ENCODE measurements around the gene MUC20. TPM values are rescaled to one million over a fixed set of nuclear protein-coding genes. Genes with fewer than 3 reads are reported as not detected.
"Not testable (repeated sequence)": the region's sequence is repeated elsewhere in the genome, so short reads cannot be mapped to it uniquely, and the experiment has no call there.

MUC20 gene
- total RNA-seq, 1 experiment from 2014 or later = not detected

- no peak overlapping the region for H3T11ph ChIP-seq (ENCODE audit: low read length)
- Mint-ChIP-seq H3K4me3 (no peak overlapping the region), H3K27ac (no peak overlapping the region), H3K4me1 (peaks cover 0 to 2% of the 10 kb centered on the region in 2 experiments; a peak in 1 of 4 replicates), H3K27me3 (ENCODE audit: low read depth) (peaks cover 28% of the 10 kb centered on the region), H3K36me3 (ENCODE audit: insufficient read depth in 1 of 3, low read depth in 3 of 3) (no peaks in the 10 kb centered on the region), H3K9me3 (no peaks in the 10 kb centered on the region)
- H3K79me1 ChIP-seq (ENCODE audit: insufficient read depth, low read depth, low read length, poor library complexity, severe bottlenecking) = no peaks in the 10 kb centered on the region
- no peak overlapping the region for H2BK5ac ChIP-seq (ENCODE audit: insufficient read length, low read length)
- H2BK15ac ChIP-seq (ENCODE audit: low read depth, low read length) = no peak overlapping the region
- no peak overlapping the region for H3K4ac ChIP-seq (ENCODE audit: low read depth, low read length)
- no peak overlapping the region for H2BK20ac ChIP-seq (ENCODE audit: low read depth, low read length, poor library complexity, severe bottlenecking)
- no peak overlapping the region for H3K27ac ChIP-seq (ENCODE audit: insufficient read length, low read depth, low read length)
- no CpG with 5 or more reads among the region's 12 CpGs for WGBS (ENCODE audit: extremely low coverage, insufficient read length, low lambda C conversion rate)
- H3K9me3 ChIP-seq (ENCODE audit: control insufficient read depth, low read depth, low read length) = no peaks in the 10 kb centered on the region
- H3K23me2 ChIP-seq (ENCODE audit: insufficient read length, low read depth, low read length, poor library complexity, severe bottlenecking) = no peaks in the 10 kb centered on the region
- no peak overlapping the region for H2AK5ac ChIP-seq (ENCODE audit: insufficient read length, low read length)
- H4K8ac ChIP-seq (replicated peaks; ENCODE audit: insufficient read length, low read depth, low read length) = no peak overlapping the region
- H3K18ac ChIP-seq (ENCODE audit: insufficient read length, low read depth, low read length) = no peak overlapping the region
- H3K56ac ChIP-seq (ENCODE audit: insufficient read length, low read depth, low read length) = no peak overlapping the region
- H3K79me2 ChIP-seq (ENCODE audit: insufficient read depth, low read length) = no peaks in the 10 kb centered on the region
- no peaks in the 10 kb centered on the region for H3K4me1 ChIP-seq (ENCODE audit: insufficient read depth, low read length)
- H4K20me1 ChIP-seq (ENCODE audit: control insufficient read depth, insufficient read depth, insufficient read length) = no peaks in the 10 kb centered on the region
- H3K23ac ChIP-seq (ENCODE audit: insufficient read length, low read depth, low read length) = no peak overlapping the region
- no peak overlapping the region for H4K91ac ChIP-seq (ENCODE audit: insufficient read length, low read depth, low read length)
- no peaks in the 10 kb centered on the region for H3K27me3 ChIP-seq (ENCODE audit: insufficient read depth, low read length)
- no peak overlapping the region for H3K14ac ChIP-seq (ENCODE audit: insufficient read depth, low read length)
- no peak for DNase-seq
- H2AFZ ChIP-seq (ENCODE audit: low read length) = no peak overlapping the region
- H4K5ac ChIP-seq (ENCODE audit: insufficient read length, low read depth, low read length) = no peak overlapping the region
- H3K9ac ChIP-seq (ENCODE audit: extremely low read depth, insufficient read length, low read length) = no peak overlapping the region
- no peak for TF ChIP-seq CTCF (conservative IDR thresholded peaks at IDR 0.05)
- no peak overlapping the region for H2BK120ac ChIP-seq (ENCODE audit: low read depth, low read length, poor library complexity, severe bottlenecking)
- H3K4me2 ChIP-seq (ENCODE audit: insufficient read depth, insufficient read length, low read length) = no peak overlapping the region
- no peak overlapping the region for H2BK12ac ChIP-seq (ENCODE audit: insufficient read length, low read depth, low read length)
These were observed 16.2 kb downstream of the MUC20 start for GRCh38 chr3:195736866-195737490.

GRCh38 chr3:195737782-195738181 lies 17.0 kb downstream of the MUC20 start:
- not testable (repeated sequence) for H3K18ac ChIP-seq (ENCODE audit: insufficient read length, low read depth, low read length); H2BK5ac ChIP-seq (ENCODE audit: insufficient read length, low read length); H3K23ac ChIP-seq (ENCODE audit: insufficient read length, low read depth, low read length); H3K4me1 Mint-ChIP-seq; H2BK120ac ChIP-seq (ENCODE audit: low read depth, low read length, poor library complexity, severe bottlenecking); H3K4me2 ChIP-seq (ENCODE audit: insufficient read depth, insufficient read length, low read length); H3K4me1 ChIP-seq (ENCODE audit: insufficient read depth, low read length); H3K79me2 ChIP-seq (ENCODE audit: insufficient read depth, low read length); H2BK12ac ChIP-seq (ENCODE audit: insufficient read length, low read depth, low read length); H3K23me2 ChIP-seq (ENCODE audit: insufficient read length, low read depth, low read length, poor library complexity, severe bottlenecking); H3K27me3 ChIP-seq (ENCODE audit: insufficient read depth, low read length); H3K56ac ChIP-seq (ENCODE audit: insufficient read length, low read depth, low read length); H3K4ac ChIP-seq (ENCODE audit: low read depth, low read length); H3K27ac Mint-ChIP-seq; H4K20me1 ChIP-seq (ENCODE audit: control insufficient read depth, insufficient read depth, insufficient read length); H3K9me3 ChIP-seq (ENCODE audit: control insufficient read depth, low read depth, low read length); H2AK5ac ChIP-seq (ENCODE audit: insufficient read length, low read length); H3K36me3 Mint-ChIP-seq (ENCODE audit: insufficient read depth in 1 of 3, low read depth in 3 of 3); H4K91ac ChIP-seq (ENCODE audit: insufficient read length, low read depth, low read length); H3K79me1 ChIP-seq (ENCODE audit: insufficient read depth, low read depth, low read length, poor library complexity, severe bottlenecking); H4K5ac ChIP-seq (ENCODE audit: insufficient read length, low read depth, low read length); H3K4me3 Mint-ChIP-seq; H3K9ac ChIP-seq (ENCODE audit: extremely low read depth, insufficient read length, low read length); H2AFZ ChIP-seq (ENCODE audit: low read length); H2BK15ac ChIP-seq (ENCODE audit: low read depth, low read length); H3K14ac ChIP-seq (ENCODE audit: insufficient read depth, low read length); H4K8ac ChIP-seq (replicated peaks; ENCODE audit: insufficient read length, low read depth, low read length); DNase-seq; H3T11ph ChIP-seq (ENCODE audit: low read length); H3K9me3 Mint-ChIP-seq; H3K27ac ChIP-seq (ENCODE audit: insufficient read length, low read depth, low read length); H2BK20ac ChIP-seq (ENCODE audit: low read depth, low read length, poor library complexity, severe bottlenecking)
- WGBS (ENCODE audit: extremely low coverage, insufficient read length, low lambda C conversion rate) = no CpG with 5 or more reads among the region's 6 CpGs
- peaks cover 34% of the 10 kb centered on the region for H3K27me3 Mint-ChIP-seq (ENCODE audit: low read depth)

Measured in H9 (cell line).